Hepatocyte (in vitro differentiated cells): ENCODE measurements around the gene DCUN1D1.

Experiments used
- CTCF ChIP-seq: fragments of 200-600 bp; sonication (generic); IDR thresholded peaks from 2 replicates; pipeline ENCODE4 v1.5.1; 2016; ENCODE audit warnings: antibody characterized with exemption, mild to moderate bottlenecking; ENCODE audit not compliant: poor library complexity
- EZH2 ChIP-seq: fragments of 200-600 bp; sonication (generic); IDR thresholded peaks from 2 replicates; pipeline ENCODE4 v1.6.1; 2016; ENCODE audit warnings: antibody characterized with exemption, mild to moderate bottlenecking, borderline replicate concordance

GRCh38 chr3:182936918-182937285 lies 43.4 kb downstream of the DCUN1D1 start:
- TF ChIP-seq CTCF (no peak), EZH2 (no peak)
